Parathyroid adenoma (tissue), 2 donors: Measurements from ENCODE around the gene ST6GAL1.

Experiments used
- H2AFZ ChIP-seq: fragments of 300-600 bp; sonication (generic); one replicate; pipeline ENCODE4 v1.7.0; 2017; ENCODE audit warnings: antibody characterized with exemption, mild to moderate bottlenecking
- H3K27ac ChIP-seq: fragments of 300-600 bp; sonication (generic); one replicate; pipeline ENCODE4 v1.7.0; 2017
- H3K27me3 ChIP-seq: fragments of 300-600 bp; sonication (generic); one replicate; pipeline ENCODE4 v1.7.0; 2017; ENCODE audit warnings: low read length; ENCODE audit not compliant: control insufficient read depth, insufficient read depth
- H3K36me3 ChIP-seq: fragments of 300-600 bp; sonication (generic); one replicate; pipeline ENCODE4 v1.7.0; 2017; ENCODE audit warnings: low read length; ENCODE audit not compliant: control insufficient read depth, insufficient read depth
- H3K4me1 ChIP-seq: fragments of 300-600 bp; sonication (generic); one replicate; pipeline ENCODE4 v1.7.0; 2017; ENCODE audit warnings: control low read depth
- H3K4me2 ChIP-seq: fragments of 300-600 bp; sonication (generic); one replicate; pipeline ENCODE4 v1.7.0; 2017; ENCODE audit warnings: low read length
- H3K4me3 ChIP-seq: fragments of 300-600 bp; sonication (generic); one replicate; pipeline ENCODE4 v1.7.0; 2017; ENCODE audit warnings: low read depth, low read length
- H3K79me2 ChIP-seq: fragments of 300-600 bp; sonication (generic); one replicate; pipeline ENCODE4 v1.7.0; 2017; ENCODE audit warnings: control low read depth
- H3K9ac ChIP-seq: fragments of 300-600 bp; sonication (generic); one replicate; pipeline ENCODE4 v1.7.0; 2017; ENCODE audit warnings: mild to moderate bottlenecking
- H3K9me3 ChIP-seq: fragments of 300-600 bp; sonication (generic); one replicate; pipeline ENCODE4 v1.7.0; 2017; ENCODE audit warnings: low read length; ENCODE audit not compliant: control insufficient read depth
- TF ChIP-seq, protein P1 (sequence below): fragments of 300-600 bp; sonication (generic); IDR thresholded peaks from one replicate; pipeline ENCODE4 v1.7.0; 2017; ENCODE audit warnings: antibody characterized with exemption, mild to moderate bottlenecking
- donor health status: primary hyperparathyroidism.

ST6GAL1 gene

DNA sequence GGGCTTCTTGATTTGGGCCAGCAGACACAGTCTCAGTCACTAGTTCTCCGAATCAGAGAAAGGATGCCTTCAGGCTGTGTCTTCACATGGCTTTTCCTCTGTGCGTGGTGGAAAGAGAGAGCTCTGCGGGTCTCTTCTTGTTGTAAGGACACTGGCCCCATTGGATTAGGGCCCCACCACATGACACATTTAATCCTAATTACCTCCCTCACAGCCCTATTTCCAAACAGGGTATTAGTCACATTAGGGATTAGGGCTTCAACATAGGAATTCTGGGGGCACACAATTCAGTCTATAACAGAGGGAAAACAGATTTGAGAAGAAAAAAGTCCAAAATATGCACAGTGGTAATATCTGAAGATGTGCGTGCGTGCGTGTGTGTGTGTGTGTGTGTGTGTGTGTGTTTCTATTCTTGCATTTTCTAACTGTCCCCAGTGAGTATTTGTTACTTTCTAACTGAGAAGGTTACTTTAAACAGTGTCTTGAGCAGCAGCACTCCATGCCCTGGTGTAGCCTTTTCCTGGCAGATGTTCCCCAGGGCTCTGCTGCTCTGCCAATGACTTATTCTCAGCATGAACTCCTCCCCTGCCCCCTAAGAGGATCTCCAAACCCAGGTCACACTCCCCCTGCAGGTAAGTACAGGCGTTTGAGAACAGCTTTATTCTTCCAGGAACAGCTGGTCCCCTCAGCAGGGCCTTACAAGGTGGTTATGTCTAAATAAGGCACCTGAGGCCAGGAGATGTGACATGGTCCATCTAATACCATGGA, 136.1 kb downstream of the ST6GAL1 start:
- no peaks in the 10 kb centered on the region for H3K36me3 ChIP-seq
- no peaks in the 10 kb centered on the region for H3K79me2 ChIP-seq
- H3K4me1 ChIP-seq: no peaks in the 10 kb centered on the region
- H3K9ac ChIP-seq: no peak overlapping the region
- TF ChIP-seq, protein P1, sequence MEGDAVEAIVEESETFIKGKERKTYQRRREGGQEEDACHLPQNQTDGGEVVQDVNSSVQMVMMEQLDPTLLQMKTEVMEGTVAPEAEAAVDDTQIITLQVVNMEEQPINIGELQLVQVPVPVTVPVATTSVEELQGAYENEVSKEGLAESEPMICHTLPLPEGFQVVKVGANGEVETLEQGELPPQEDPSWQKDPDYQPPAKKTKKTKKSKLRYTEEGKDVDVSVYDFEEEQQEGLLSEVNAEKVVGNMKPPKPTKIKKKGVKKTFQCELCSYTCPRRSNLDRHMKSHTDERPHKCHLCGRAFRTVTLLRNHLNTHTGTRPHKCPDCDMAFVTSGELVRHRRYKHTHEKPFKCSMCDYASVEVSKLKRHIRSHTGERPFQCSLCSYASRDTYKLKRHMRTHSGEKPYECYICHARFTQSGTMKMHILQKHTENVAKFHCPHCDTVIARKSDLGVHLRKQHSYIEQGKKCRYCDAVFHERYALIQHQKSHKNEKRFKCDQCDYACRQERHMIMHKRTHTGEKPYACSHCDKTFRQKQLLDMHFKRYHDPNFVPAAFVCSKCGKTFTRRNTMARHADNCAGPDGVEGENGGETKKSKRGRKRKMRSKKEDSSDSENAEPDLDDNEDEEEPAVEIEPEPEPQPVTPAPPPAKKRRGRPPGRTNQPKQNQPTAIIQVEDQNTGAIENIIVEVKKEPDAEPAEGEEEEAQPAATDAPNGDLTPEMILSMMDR: no peak
- no peak overlapping the region for H3K27ac ChIP-seq
- no peaks in the 10 kb centered on the region for H3K9me3 ChIP-seq
- H3K4me3 ChIP-seq: no peak overlapping the region
- no peak overlapping the region for H2AFZ ChIP-seq
- H3K27me3 ChIP-seq: no peaks in the 10 kb centered on the region
- H3K4me2 ChIP-seq: no peak overlapping the region

DNA sequence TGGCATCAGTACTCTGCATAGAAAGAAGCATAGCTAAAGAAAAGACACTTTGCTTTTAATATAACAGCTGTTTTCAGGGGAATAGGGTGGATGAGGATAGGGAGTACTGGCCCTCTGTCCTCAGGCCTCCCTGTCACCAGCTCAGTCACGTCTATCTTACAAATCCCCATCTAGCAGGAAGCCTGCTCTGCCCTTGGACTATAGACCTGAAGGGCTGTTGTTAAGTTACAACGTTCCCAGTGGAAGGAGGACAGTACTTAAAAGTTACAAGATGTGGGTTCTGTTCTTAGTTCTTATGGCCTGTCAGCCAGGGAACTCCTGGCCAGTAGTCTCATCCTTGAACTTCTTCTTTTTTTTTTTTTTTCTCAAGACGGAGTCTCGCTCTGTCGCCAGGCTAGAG, 138.5 kb downstream of the ST6GAL1 start:
- Histone ChIP-seq H3K9me3 (no peaks in the 10 kb centered on the region), H3K79me2 (no peaks in the 10 kb centered on the region), H2AFZ (no peak overlapping the region), H3K27ac (no peak overlapping the region), H3K9ac (no peak overlapping the region), H3K27me3 (no peaks in the 10 kb centered on the region), H3K4me3 (no peak overlapping the region), H3K36me3 (no peaks in the 10 kb centered on the region), H3K4me2 (no peak overlapping the region), H3K4me1 (no peaks in the 10 kb centered on the region)
- TF ChIP-seq, protein P1: no peak

DNA sequence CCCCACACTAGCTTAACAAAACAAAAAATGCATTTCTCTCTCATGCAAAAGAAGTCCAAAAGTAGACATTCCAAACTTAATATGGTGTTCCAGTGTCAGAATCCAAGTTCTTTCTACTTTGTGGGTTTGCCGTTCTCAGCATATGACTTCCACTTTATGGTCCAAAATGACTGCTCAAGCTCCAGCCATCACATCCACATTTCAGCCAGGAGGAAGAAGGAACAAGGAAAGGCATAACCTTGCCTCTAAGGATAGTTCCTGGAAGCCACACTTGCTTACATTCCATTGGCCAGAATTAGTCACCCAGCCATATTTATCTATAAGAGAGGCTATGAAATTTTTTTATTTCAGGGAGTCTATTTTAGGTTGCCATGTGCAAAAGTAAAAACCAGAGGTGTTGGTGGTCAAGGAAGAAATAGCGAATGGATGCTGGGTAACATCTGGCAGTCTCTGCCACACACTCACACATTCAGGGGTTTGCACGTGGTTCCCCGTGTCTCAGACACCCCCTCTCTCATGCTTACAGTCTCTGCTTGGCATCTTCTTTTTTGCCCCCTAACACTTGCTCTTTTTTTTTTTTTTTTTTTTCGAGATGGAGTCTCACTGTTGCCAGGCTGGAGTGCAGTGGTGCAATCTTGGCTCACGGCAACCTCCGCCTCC, 139.7 kb downstream of the ST6GAL1 start:
- Histone ChIP-seq H3K27me3 (no peaks in the 10 kb centered on the region), H3K4me2 (no peak overlapping the region), H3K4me1 (no peaks in the 10 kb centered on the region), H3K79me2 (no peaks in the 10 kb centered on the region), H3K9me3 (no peaks in the 10 kb centered on the region), H2AFZ (no peak overlapping the region), H3K36me3 (no peaks in the 10 kb centered on the region), H3K4me3 (no peak overlapping the region), H3K9ac (no peak overlapping the region), H3K27ac (no peak overlapping the region)
- TF ChIP-seq, protein P1: no peak

DNA sequence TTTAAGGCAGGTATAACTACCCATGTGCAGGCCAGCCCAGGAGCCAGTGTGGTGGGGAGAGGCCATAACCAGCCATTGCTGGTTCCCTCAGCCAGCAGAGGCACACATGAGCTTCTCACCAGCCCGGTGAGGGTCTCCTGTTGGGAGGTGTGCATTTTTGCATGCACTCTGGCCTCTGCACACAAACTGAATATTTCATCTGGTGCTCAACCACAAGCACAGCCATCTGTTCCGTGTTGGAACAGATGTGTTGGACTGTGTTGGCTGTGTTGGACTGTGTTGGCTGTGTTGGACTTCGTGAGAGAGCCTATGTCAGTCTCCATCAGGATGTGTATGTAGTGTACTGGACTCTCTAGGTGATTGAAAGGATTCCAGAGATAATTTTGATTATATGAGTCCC, 141.8 kb downstream of the ST6GAL1 start:
- Histone ChIP-seq H3K4me2 (no peak overlapping the region), H3K79me2 (no peaks in the 10 kb centered on the region), H3K9ac (no peak overlapping the region), H3K4me3 (no peak overlapping the region), H3K4me1 (no peaks in the 10 kb centered on the region), H2AFZ (no peak overlapping the region), H3K9me3 (no peaks in the 10 kb centered on the region), H3K27me3 (no peaks in the 10 kb centered on the region), H3K36me3 (no peaks in the 10 kb centered on the region), H3K27ac (no peak overlapping the region)
- TF ChIP-seq, protein P1: no peak
